ENCODE data around the gene PTGR2.
A peak's percentile ranks its signal among the peaks of the same experiment; 100 is the strongest.
"Not testable (repeated sequence)": the region's sequence is repeated elsewhere in the genome, so short reads cannot be mapped to it uniquely, and the experiment has no call there.

Gene PTGR2

DNA sequence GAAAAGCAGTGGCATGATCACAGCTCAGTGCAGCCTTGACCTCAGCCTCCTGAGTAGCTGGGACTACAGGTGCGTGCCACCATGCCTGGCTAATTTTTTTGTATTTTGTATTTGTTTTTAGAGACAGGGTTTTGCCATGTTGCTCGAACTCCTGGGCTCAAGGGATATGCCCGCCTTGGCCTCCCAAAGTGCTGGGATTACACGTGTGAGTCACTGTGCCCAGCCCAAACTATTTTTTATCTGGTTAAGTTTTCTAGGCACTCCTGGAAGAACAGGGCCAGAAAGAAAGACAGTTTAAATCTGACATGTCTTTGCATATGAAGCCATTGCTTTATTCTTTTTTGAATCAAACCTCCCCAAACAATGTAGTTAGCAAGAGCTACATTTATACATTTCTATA lies 27.5 kb upstream of the PTGR2 start:
- Mint-ChIP-seq H3K9me3 (no peaks in the 10 kb centered on the region), H3K27me3 (no peaks in the 10 kb centered on the region), H3K4me1 (peaks cover 6% of the 10 kb centered on the region), H3K36me3 (ENCODE audit: low read depth) (no peaks in the 10 kb centered on the region), H3K27ac (no peak overlapping the region), H3K4me3 (no peak overlapping the region)
- DNase-seq = no peak
- ATAC-seq = no peak

GRCh38 chr14:73824536-73824935 lies 27.1 kb upstream of the PTGR2 start:
- DNase-seq (no peak), ATAC-seq (no peak)
- Mint-ChIP-seq H3K4me1 (peaks cover 10% of the 10 kb centered on the region), H3K27ac (no peak overlapping the region), H3K36me3 (ENCODE audit: low read depth) (no peaks in the 10 kb centered on the region), H3K27me3 (no peaks in the 10 kb centered on the region), H3K4me3 (no peak overlapping the region), H3K9me3 (no peaks in the 10 kb centered on the region)

DNA sequence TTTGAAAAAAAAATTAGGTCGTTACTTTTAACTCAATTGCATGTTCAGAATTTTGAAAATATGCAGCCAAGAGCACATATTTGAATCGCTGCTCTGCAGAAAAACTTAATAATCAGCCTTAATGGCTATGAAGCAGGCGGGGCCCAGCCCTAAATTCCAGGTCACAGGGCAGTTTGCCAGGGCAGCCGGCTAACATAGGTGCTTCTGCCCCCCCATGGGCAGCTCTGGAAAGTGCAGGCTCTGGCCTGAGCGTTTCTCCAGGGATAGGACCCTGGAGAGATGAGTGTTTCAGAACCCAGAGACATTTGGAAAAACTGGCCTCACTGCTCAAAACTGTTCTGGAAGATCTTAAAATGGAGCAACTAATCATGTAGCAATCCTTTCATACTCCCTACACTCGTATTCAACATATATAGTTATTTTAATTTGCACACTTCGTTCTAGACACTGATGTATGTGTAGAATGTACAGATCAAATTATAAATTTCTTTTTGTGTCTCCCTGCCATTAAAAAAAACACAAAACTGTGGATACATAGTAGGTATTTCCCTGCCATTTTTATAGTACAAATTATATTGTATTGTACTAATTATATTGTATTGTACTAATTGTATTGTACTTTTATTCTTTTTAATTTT lies 26.0 kb upstream of the PTGR2 start:
- Mint-ChIP-seq H3K27me3 (no peaks in the 10 kb centered on the region), H3K9me3 (no peaks in the 10 kb centered on the region), H3K4me1 (peaks cover 22% of the 10 kb centered on the region), H3K4me3 (no peak overlapping the region), H3K36me3 (ENCODE audit: low read depth) (no peaks in the 10 kb centered on the region), H3K27ac (peak overlapping the region; percentile 7)
- DNase-seq = peak; percentile 83
- ATAC-seq = peak; percentile 85

DNA sequence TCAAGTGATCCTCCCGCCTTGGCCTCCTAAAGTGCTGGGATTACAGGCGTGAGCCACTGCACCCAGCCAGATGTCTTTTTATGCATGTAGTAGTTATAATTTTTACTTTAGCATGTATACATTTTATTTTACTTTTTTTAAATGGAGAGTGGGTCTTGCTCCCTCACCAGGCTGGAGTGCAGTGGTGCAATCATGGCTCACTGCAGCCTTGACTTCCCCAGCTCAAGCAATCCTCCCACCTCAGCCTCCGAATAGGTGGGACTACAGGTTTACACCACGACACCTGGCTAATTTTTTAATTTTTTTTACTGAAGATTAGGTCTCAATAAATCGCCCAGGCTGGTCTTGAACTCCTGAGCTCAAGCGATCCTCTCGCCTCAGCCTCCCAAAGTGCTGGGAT lies 24.4 kb upstream of the PTGR2 start:
- H3K27ac Mint-ChIP-seq, ATAC-seq: not testable (repeated sequence)

GRCh38 chr14:73829071-73829470 lies 22.6 kb upstream of the PTGR2 start:
- DNase-seq = no peak
- Mint-ChIP-seq H3K4me3 (no peak overlapping the region), H3K9me3 (no peaks in the 10 kb centered on the region), H3K27ac (no peak overlapping the region), H3K36me3 (ENCODE audit: low read depth) (no peaks in the 10 kb centered on the region), H3K4me1 (peaks cover 22% of the 10 kb centered on the region), H3K27me3 (no peaks in the 10 kb centered on the region)
- no peak for ATAC-seq

More for the DNA sequence above, 24.4 kb upstream of the PTGR2 start:
- not testable (repeated sequence) for H3K36me3 Mint-ChIP-seq (ENCODE audit: low read depth); DNase-seq; H3K4me3 Mint-ChIP-seq; H3K9me3 Mint-ChIP-seq; H3K27me3 Mint-ChIP-seq
- peaks cover 22% of the 10 kb centered on the region for H3K4me1 Mint-ChIP-seq

DNA sequence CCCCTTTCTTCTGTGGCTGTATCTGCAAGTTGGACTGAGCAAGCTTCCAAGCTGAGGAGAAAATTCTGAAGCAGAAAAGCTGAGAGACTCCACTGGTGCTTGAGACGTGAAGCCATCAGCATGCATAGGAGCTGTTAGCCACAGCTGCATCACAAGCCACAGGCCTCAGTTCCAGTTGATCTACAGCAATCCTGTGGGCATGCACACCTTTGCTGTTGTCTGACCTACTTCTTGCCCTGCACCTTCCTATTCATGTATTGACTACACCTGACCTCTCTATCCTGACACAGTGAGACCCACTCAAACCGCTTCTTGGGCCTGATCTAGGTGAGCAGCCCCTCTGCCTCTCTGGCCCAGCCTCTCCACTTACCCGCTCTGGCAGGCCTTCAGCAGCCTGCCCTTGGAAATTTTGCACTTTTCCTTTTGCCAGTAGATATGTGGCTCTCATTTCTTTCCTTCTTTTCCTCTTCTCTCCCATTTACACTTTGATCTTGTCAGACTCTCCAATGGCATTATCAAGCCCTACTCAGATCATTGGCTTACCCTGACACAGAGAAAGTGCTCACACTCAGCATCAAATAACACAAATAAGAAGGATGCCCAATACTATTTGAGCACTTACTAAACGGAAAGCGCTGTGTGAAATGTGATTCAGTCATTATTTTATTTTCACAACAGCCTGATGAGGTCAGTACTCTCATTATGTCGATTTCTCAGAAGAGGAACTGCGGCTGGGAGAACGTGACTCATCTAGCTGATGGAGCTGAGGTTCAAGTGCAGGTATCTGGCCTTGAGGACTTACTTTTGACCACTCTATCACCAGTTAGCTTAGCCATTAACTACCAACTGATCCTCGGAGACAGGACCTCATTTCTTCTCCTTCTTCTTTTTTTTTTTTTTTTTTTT lies 21.9 kb upstream of the PTGR2 start:
- Mint-ChIP-seq H3K27me3 (no peaks in the 10 kb centered on the region), H3K27ac (peak overlapping the region; percentile 80), H3K4me3 (peak overlapping the region; percentile 19), H3K4me1 (peaks cover 20% of the 10 kb centered on the region), H3K9me3 (no peaks in the 10 kb centered on the region), H3K36me3 (ENCODE audit: low read depth) (no peaks in the 10 kb centered on the region)
- DNase-seq (peak; percentile 44), ATAC-seq (peak; percentile 82)

GRCh38 chr14:73833034-73833433 lies 18.6 kb upstream of the PTGR2 start:
- no peaks in the 10 kb centered on the region for H3K27me3 Mint-ChIP-seq
- no peaks in the 10 kb centered on the region for H3K36me3 Mint-ChIP-seq (ENCODE audit: low read depth)
- H3K4me1 Mint-ChIP-seq = peaks cover 18% of the 10 kb centered on the region
- H3K4me3 Mint-ChIP-seq = no peak overlapping the region
- no peak for ATAC-seq
- H3K9me3 Mint-ChIP-seq = no peaks in the 10 kb centered on the region
- DNase-seq = no peak
- H3K27ac Mint-ChIP-seq = no peak overlapping the region

GRCh38 chr14:73833530-73834260 lies 17.9 kb upstream of the PTGR2 start:
- DNase-seq (no peak), ATAC-seq (no peak)
- Mint-ChIP-seq H3K4me3 (no peak overlapping the region), H3K4me1 (peaks cover 18% of the 10 kb centered on the region), H3K36me3 (ENCODE audit: low read depth) (no peaks in the 10 kb centered on the region), H3K9me3 (no peaks in the 10 kb centered on the region), H3K27ac (no peak overlapping the region), H3K27me3 (no peaks in the 10 kb centered on the region)

GRCh38 chr14:73834261-73834625 lies 17.4 kb upstream of the PTGR2 start:
- H3K36me3 Mint-ChIP-seq (ENCODE audit: low read depth) = no peaks in the 10 kb centered on the region
- H3K9me3 Mint-ChIP-seq = no peaks in the 10 kb centered on the region
- ATAC-seq (no peak), DNase-seq (no peak)
- H3K4me3 Mint-ChIP-seq = no peak overlapping the region
- no peaks in the 10 kb centered on the region for H3K27me3 Mint-ChIP-seq
- H3K4me1 Mint-ChIP-seq = peaks cover 15% of the 10 kb centered on the region
- H3K27ac Mint-ChIP-seq = no peak overlapping the region

DNA sequence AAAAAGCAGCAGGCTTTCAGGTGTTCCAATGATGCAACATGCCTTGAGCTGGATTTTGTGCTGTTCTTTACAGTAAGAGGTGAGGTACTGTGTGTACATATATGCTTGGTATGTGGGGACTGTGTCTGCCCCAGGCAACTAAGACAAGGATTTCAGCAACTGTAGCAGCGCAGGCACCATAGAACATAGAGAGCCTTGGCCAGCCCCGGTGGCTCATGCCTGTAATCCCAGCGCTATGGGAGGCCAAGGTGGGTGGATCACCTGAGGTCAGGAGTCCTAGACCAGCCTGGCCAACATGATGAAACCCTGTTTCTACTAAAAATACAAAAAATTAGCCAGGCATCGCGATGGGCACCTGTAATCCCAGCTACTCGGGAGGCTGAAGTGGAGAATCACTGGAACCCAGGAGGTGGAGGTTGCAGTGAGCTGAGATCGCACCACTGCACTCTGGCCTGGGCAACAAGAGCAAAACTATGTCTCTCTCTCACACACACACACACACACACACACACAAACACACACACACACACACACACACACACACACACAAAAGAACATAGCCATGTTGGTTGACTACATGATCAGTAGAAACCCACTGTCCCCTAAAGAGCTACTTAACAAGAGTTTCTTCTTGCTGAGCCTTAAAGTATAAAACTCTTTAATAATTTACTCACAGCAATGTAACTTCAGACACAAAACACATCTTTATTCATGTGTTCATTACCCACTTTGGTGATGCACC lies 13.2 kb upstream of the PTGR2 start:
- H3K9me3 Mint-ChIP-seq; H3K27me3 Mint-ChIP-seq; H3K4me3 Mint-ChIP-seq; H3K4me1 Mint-ChIP-seq; DNase-seq; H3K27ac Mint-ChIP-seq; H3K36me3 Mint-ChIP-seq (ENCODE audit: low read depth); ATAC-seq: not testable (repeated sequence)

DNA sequence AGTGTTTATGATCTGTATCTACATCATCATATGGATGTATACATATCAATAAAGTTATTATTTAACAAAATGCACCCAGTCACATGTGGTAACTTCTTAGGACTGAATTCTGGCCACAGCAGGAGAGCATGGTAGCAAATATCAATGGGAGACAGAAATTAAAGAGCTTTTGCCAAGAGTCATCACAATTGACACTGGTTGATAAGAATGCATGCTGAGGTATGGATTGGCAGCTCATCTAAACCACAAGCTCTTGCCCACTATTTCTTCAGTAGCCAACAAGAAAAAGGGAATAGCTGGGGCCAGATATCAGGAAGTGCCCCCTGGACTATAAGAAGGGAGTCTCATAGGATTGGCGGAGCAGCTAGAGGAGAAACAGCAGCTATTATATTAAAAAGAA lies 9.4 kb upstream of the PTGR2 start:
- no peak for DNase-seq
- Mint-ChIP-seq H3K27ac (no peak overlapping the region), H3K36me3 (ENCODE audit: low read depth) (no peaks in the 10 kb centered on the region), H3K27me3 (peaks cover 2% of the 10 kb centered on the region), H3K4me3 (no peak overlapping the region), H3K9me3 (no peaks in the 10 kb centered on the region), H3K4me1 (no peaks in the 10 kb centered on the region)
- ATAC-seq = no peak

- no peak overlapping the region for H3K4me3 Mint-ChIP-seq
- ATAC-seq = no peak
- no peak overlapping the region for H3K27ac Mint-ChIP-seq
These were observed 8.8 kb upstream of the PTGR2 start for GRCh38 chr14:73842851-73843250.

GRCh38 chr14:73843296-73843695 lies 8.3 kb upstream of the PTGR2 start:
- no peak for DNase-seq
- Mint-ChIP-seq H3K27ac (no peak overlapping the region), H3K27me3 (peaks cover 2% of the 10 kb centered on the region), H3K9me3 (no peaks in the 10 kb centered on the region), H3K4me3 (no peak overlapping the region), H3K36me3 (ENCODE audit: low read depth) (no peaks in the 10 kb centered on the region), H3K4me1 (no peaks in the 10 kb centered on the region)
- ATAC-seq = no peak

More at GRCh38 chr14:73842851-73843250, 8.8 kb upstream of the PTGR2 start:
- Mint-ChIP-seq H3K4me1 (no peaks in the 10 kb centered on the region), H3K9me3 (no peaks in the 10 kb centered on the region), H3K27me3 (peaks cover 2% of the 10 kb centered on the region), H3K36me3 (ENCODE audit: low read depth) (no peaks in the 10 kb centered on the region)
- no peak for DNase-seq

- ATAC-seq = no peak
- no peak overlapping the region for H3K27ac Mint-ChIP-seq
- H3K27me3 Mint-ChIP-seq = peaks cover 2% of the 10 kb centered on the region
- peaks cover 2% of the 10 kb centered on the region for H3K36me3 Mint-ChIP-seq (ENCODE audit: low read depth)
- H3K4me3 Mint-ChIP-seq = no peak overlapping the region
- H3K9me3 Mint-ChIP-seq = no peaks in the 10 kb centered on the region
- peaks cover 9% of the 10 kb centered on the region for H3K4me1 Mint-ChIP-seq
- DNase-seq = no peak
These were observed 4.7 kb upstream of the PTGR2 start for GRCh38 chr14:73846947-73847346.
